ENCODE results near the gene KRTAP4-12.

GRCh38 chr17:41127371-41127770, 3.4 kb upstream of the KRTAP4-12 start:
- TF ChIP-seq CTCF (IDR thresholded peaks at IDR 0.05) (no peak), POLR2AphosphoS5 (IDR thresholded peaks at IDR 0.05) (no peak)
